ENCODE results near the gene VIM.

DNA sequence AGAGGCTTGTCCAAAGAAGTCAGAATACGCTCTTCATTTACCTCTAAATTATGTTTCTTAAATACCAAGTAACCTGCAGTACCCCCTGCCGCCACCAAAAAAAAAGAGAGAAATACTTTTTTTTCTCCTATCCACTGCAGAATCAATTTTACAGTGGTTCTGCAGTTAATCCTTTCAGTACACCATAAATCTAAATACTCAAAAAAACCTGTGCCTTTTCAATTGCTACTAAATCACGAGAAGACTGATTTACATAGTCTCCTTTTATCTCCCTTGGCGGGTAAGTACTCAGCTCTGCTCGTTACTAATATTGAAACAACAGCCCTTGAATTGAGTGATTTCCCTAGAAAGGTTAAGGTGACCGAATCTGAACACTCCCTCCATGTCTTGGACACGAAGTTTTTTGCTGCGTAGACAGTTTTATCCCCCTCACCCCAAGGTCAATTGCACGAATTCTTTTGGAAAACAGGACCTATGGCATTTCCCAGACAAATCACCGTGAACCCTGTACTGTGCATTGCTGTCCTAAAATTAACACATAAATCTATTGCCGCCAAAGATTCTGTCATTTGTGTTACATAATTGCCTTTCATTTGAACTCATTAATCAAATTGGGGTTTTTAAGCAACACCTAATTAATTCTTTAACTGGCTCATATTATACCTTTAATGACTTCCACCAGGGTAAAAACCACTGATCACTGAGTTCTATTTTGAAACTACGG is 512 bp upstream of the VIM start:
- TF ChIP-seq, protein P1, sequence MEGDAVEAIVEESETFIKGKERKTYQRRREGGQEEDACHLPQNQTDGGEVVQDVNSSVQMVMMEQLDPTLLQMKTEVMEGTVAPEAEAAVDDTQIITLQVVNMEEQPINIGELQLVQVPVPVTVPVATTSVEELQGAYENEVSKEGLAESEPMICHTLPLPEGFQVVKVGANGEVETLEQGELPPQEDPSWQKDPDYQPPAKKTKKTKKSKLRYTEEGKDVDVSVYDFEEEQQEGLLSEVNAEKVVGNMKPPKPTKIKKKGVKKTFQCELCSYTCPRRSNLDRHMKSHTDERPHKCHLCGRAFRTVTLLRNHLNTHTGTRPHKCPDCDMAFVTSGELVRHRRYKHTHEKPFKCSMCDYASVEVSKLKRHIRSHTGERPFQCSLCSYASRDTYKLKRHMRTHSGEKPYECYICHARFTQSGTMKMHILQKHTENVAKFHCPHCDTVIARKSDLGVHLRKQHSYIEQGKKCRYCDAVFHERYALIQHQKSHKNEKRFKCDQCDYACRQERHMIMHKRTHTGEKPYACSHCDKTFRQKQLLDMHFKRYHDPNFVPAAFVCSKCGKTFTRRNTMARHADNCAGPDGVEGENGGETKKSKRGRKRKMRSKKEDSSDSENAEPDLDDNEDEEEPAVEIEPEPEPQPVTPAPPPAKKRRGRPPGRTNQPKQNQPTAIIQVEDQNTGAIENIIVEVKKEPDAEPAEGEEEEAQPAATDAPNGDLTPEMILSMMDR (IDR thresholded peaks at IDR 0.05), result peak; percentile 68
- TF ChIP-seq EZH2 (IDR thresholded peaks at IDR 0.05; ENCODE audit: borderline replicate concordance, insufficient read depth, low read depth, low read length, poor library complexity, severe bottlenecking), result no peak
